ENCODE measurements around the gene MSANTD4. TPM values are rescaled to one million over a fixed set of nuclear protein-coding genes. Genes with fewer than 3 reads are reported as not detected.

The MSANTD4 gene
- total RNA-seq, 1 donor from 2014 or later = 24.4 TPM

DNA sequence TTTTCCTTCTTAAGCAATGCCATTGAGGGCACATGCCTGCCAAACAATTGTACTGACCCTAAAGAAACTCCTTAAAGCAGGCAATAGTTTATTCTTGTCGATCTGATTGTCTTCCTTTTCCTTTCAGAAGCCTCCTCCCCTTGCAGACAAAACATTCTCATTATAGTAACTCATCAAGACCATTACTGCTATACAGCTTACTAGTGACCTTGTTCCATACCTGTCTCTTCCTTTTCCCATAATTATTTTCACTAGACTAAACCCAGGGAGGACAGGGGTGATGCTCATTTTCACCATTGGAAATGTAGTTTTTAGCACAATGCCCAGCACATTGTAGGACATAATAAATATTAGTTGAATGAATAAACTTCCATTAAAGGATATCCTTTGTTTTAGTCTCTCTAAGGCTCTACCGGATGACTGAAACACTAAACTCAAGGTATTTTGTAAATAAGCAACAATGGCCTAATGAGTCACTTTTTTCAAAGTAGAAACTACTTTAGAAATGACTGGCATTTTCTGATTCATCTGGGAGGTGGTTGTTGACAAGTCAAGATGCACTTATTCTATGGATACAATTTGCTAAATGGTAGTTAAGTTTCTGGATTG, 9.3 kb upstream of the MSANTD4 start:
- TF ChIP-seq CTCF (conservative IDR thresholded peaks at IDR 0.05; ENCODE audit: low read depth, low read length) = no peak
- peak; percentile 61 for DNase-seq (ENCODE audit: low read depth)
- H3K4me3 ChIP-seq (ENCODE audit: low read depth, low read length) = no peak overlapping the region

DNA sequence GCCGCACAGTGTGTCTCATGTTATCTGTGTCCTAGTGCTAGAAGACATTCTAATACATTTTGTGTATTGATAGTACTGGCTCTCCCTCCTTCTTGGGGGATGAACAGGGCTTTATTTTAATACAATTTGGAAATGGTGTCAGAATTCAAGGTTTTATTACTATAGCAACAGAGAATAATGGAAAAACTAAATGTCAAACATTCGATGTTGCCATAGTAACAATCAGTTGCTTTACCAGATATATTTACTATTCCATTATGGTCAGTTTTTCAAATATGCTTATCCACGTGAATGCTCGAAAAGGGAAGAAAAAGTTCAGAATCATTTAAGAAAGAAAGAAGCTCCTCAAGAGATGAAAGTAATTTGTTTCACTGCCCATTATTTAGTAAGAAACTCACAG, 8.6 kb upstream of the MSANTD4 start:
- no peak overlapping the region for H3K4me3 ChIP-seq (ENCODE audit: low read depth, low read length)
- DNase-seq (ENCODE audit: low read depth) = no peak
- no peak for TF ChIP-seq CTCF (conservative IDR thresholded peaks at IDR 0.05; ENCODE audit: low read depth, low read length)

GRCh38 chr11:106022795-106023275, 795 bp upstream of the MSANTD4 start:
- TF ChIP-seq CTCF (conservative IDR thresholded peaks at IDR 0.05; ENCODE audit: low read depth, low read length) = no peak
- H3K4me3 ChIP-seq (ENCODE audit: low read depth, low read length) = peak overlapping the region; percentile 63
- no peak for DNase-seq (ENCODE audit: low read depth)

- no peak for DNase-seq (ENCODE audit: low read depth)
Measured at GRCh38 chr11:106021181-106021966, 666 bp downstream of the MSANTD4 start.

GRCh38 chr11:106017093-106017492, 4.9 kb downstream of the MSANTD4 start:
- TF ChIP-seq CTCF (conservative IDR thresholded peaks at IDR 0.05; ENCODE audit: low read depth, low read length) = no peak
- DNase-seq (ENCODE audit: low read depth) = no peak
- H3K4me3 ChIP-seq (ENCODE audit: low read depth, low read length) = no peak overlapping the region

More at GRCh38 chr11:106021181-106021966, 666 bp downstream of the MSANTD4 start:
- H3K4me3 ChIP-seq (ENCODE audit: low read depth, low read length) = peak overlapping the region; percentile 87
- no peak for TF ChIP-seq CTCF (conservative IDR thresholded peaks at IDR 0.05; ENCODE audit: low read depth, low read length)

DNA sequence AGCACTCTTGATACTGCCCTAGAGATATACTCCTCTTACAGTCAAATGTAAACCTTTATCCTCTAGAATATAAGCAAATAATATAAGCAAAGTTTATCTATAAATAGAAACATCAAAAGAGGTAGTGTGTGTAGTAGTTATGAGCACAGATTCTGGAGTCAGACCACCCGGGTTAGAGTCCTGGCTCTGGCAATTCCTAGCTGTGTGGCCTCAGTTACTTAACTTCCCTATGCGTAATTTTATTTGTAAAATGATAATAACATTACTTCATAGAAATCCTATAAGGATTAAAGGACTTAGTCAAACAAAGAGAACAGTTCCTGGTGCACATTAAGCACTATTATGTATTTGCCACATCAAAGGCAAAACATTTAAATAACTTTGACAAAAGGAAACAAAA, 7.0 kb downstream of the MSANTD4 start:
- TF ChIP-seq CTCF (conservative IDR thresholded peaks at IDR 0.05; ENCODE audit: low read depth, low read length) = no peak
- no peak overlapping the region for H3K4me3 ChIP-seq (ENCODE audit: low read depth, low read length)
- no peak for DNase-seq (ENCODE audit: low read depth)

Data from epithelial cell of proximal tubule (primary cell).